Hepatocyte (in vitro differentiated cells): ENCODE measurements around the gene ANKRD28.
"Not testable (repeated sequence)": the region's sequence is repeated elsewhere in the genome, so short reads cannot be mapped to it uniquely, and the experiment has no call there.

Source experiments
- CTCF ChIP-seq: fragments of 200-600 bp; sonication (generic); IDR thresholded peaks from 2 replicates; pipeline ENCODE4 v1.5.1; 2016; ENCODE audit warnings: antibody characterized with exemption, mild to moderate bottlenecking; ENCODE audit not compliant: poor library complexity
- EZH2phosphoT487 ChIP-seq: fragments of 200-600 bp; sonication (generic); IDR thresholded peaks from one replicate; pipeline ENCODE4 v1.6.1; 2018; ENCODE audit warnings: antibody characterized with exemption, mild to moderate bottlenecking, low read depth, moderate library complexity; ENCODE audit not compliant: unreplicated experiment, severe bottlenecking

DNA sequence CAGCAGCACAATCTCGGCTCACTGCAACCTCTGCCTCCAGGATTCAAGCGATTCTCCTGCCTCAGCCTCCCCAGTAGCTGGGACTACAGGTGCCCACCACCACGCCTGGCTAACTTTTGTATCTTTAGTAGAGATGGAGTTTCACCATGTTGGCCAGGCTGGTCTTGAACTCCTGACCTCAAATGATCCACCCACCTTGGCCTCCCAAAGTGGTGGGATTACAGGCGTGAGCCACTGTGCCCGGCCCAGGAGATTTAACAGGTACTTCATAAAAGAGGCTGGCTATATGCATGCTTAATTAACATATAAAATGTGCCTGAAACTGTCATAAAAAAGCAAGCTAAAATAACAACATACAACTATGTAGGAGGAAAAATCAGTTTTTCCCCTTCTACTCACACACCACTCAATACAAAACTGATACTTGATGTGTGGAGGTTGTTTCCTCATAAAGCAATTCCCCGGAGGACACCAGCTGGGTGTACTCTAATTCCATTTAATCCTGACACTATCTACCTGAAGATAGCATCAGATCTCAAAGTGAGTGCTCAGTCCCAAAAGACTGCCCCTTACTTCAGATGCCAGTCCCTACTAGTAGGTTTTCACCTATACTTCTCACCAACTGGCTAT is 22.7 kb downstream of the ANKRD28 start:
- not testable (repeated sequence) for TF ChIP-seq CTCF, EZH2phosphoT487
